ENCODE measurements around the gene EFHC1.

DNA sequence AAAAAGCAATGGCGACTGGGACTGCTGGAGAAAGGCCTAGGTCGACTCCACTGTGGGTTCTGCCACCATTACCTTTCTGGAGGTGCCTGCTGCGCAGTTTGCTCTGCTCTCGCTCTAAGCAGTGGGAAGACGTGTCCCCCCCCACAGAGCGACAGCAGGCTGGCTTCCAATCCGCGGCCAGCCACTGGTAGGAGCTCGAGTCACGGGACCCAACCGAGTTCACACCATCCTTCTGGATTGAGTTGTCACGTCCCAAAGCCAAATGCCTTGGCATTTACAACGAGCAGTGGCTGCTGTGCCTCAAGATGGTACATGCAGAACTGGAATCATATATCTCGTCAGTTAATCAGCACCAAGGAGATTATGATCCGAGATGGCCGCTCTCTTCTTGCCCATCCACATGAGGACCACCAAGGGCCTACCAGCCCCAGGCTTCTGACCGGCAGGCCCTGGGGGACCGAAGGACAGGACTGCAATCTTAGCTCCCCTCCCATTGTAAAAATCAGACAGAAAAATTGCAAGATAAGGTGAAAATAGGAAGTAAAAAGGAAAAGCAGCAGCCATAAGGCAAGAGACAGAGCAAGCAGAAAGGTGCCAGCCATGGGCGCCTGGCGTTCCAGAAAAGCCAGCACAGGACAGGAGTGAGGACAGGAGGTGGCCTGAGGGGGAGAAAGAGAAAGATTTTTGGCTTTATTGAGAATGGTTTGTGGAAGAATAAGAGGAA is 82.3 kb downstream of the EFHC1 start:
- no peak for TF ChIP-seq CTCF (CRISPR knock-in tag; IDR thresholded peaks at IDR 0.05)
- no peak for TF ChIP-seq MAFF (IDR thresholded peaks at IDR 0.05; ENCODE audit: low read depth, low read length)
- TF ChIP-seq, protein P1, sequence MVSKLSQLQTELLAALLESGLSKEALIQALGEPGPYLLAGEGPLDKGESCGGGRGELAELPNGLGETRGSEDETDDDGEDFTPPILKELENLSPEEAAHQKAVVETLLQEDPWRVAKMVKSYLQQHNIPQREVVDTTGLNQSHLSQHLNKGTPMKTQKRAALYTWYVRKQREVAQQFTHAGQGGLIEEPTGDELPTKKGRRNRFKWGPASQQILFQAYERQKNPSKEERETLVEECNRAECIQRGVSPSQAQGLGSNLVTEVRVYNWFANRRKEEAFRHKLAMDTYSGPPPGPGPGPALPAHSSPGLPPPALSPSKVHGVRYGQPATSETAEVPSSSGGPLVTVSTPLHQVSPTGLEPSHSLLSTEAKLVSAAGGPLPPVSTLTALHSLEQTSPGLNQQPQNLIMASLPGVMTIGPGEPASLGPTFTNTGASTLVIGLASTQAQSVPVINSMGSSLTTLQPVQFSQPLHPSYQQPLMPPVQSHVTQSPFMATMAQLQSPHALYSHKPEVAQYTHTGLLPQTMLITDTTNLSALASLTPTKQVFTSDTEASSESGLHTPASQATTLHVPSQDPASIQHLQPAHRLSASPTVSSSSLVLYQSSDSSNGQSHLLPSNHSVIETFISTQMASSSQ (IDR thresholded peaks at IDR 0.05; ENCODE audit: low read depth) = no peak
- TF ChIP-seq, protein P1 (CRISPR knock-in tag; IDR thresholded peaks at IDR 0.05; ENCODE audit: borderline replicate concordance) = no peak
- TF ChIP-seq GATAD2A (CRISPR knock-in tag; IDR thresholded peaks at IDR 0.05) = no peak
